SK-N-SH (cell line): Measurements from ENCODE around the gene GYS1. TPM values are rescaled to one million over a fixed set of nuclear protein-coding genes. Genes with fewer than 3 reads are reported as not detected.

Experiments used
- CTCF ChIA-PET: fragments of 300-600, 350-600 bp; formaldehyde crosslinking; extraction: SDS; loops from one replicate; lab custom pipeline; 2021; lab: Yijun Ruan, JAX
- POLR2A ChIA-PET: fragments of 350-600 bp; sonication (Branson Sonifier 250); formaldehyde crosslinking; extraction: SDS; loops from one replicate; lab custom pipeline; 2020; ENCODE audit warnings: antibody characterized with exemption, inconsistent platforms; lab: Yijun Ruan, JAX
- DNase-seq: peaks from one replicate; pipeline ENCODE4 v3.0.0; 2012
- H2AFZ ChIP-seq: fragments of 200-600 bp; sonication (generic); 2 replicates; pipeline ENCODE4 v1.8.1; 2016; ENCODE audit warnings: antibody characterized with exemption, mild to moderate bottlenecking, low read depth
- H3F3A ChIP-seq: fragments of 200-600 bp; sonication (generic); replicated peaks from 2 replicates; pipeline ENCODE3; 2016; ENCODE audit warnings: antibody characterized with exemption, mild to moderate bottlenecking; ENCODE audit not compliant: insufficient read depth
- H3K27ac ChIP-seq, 2 experiments: fragments of 200-500 bp in 1 of 2; fragments of 200-600 bp in 1 of 2; sonication (Bioruptor generic) in 1 of 2; sonication (generic), shearing (Covaris generic) in 1 of 2; 2 replicates each; pipeline versions ENCODE4 v1.5.1 to v1.6.1; 2014 to 2016; ENCODE audit warnings: low read depth in 2 of 2, inconsistent platforms in 1 of 2, low read length in 1 of 2, mild to moderate bottlenecking in 1 of 2, mixed read lengths in 1 of 2
- H3K27me3 ChIP-seq: fragments of 200-600 bp; sonication (generic), shearing (Covaris generic); 2 replicates; pipeline ENCODE4 v1.6.1; 2016; ENCODE audit warnings: mixed run types; ENCODE audit not compliant: insufficient read depth
- H3K36me3 ChIP-seq, 2 experiments: fragments of 200-500 bp in 1 of 2; fragments of 200-600 bp in 1 of 2; sonication (Bioruptor generic) in 1 of 2; sonication (generic) in 1 of 2; replicated peaks in 1 of 2; 2 replicates each; pipeline versions ENCODE3 to v1.5.1; 2014 to 2016; ENCODE audit warnings: low read length in 1 of 2, mild to moderate bottlenecking in 1 of 2; ENCODE audit not compliant: insufficient read depth in 2 of 2, control insufficient read depth in 1 of 2
- H3K4me1 ChIP-seq, 2 experiments: fragments of 200-500 bp in 1 of 2; fragments of 200-600 bp in 1 of 2; sonication (Bioruptor generic) in 1 of 2; sonication (generic), shearing (Covaris generic) in 1 of 2; 2 replicates each; pipeline versions ENCODE4 v1.5.1 to v1.6.1; 2014 to 2016; ENCODE audit warnings: low read depth in 1 of 2, low read length in 1 of 2, mixed run types in 1 of 2; ENCODE audit not compliant: insufficient read depth in 2 of 2, control insufficient read depth in 1 of 2
- H3K4me2 ChIP-seq: fragments of 200-600 bp; sonication (generic), shearing (Covaris generic); 2 replicates; pipeline ENCODE4 v1.6.1; 2017; ENCODE audit warnings: mixed run types
- H3K4me3 ChIP-seq, 2 experiments: fragments of 200-500 bp in 1 of 2; fragments of 200-600 bp in 1 of 2; sonication (Bioruptor generic) in 1 of 2; sonication (generic), shearing (Covaris generic) in 1 of 2; 2 replicates each; pipeline versions ENCODE4 v1.5.1 to v1.8.1; 2014 to 2016; ENCODE audit warnings: low read depth in 2 of 2, inconsistent platforms in 1 of 2, low read length in 1 of 2, mild to moderate bottlenecking in 1 of 2, mixed read lengths in 1 of 2, moderate library complexity in 1 of 2
- H3K79me2 ChIP-seq: fragments of 200-600 bp; sonication (generic); 2 replicates; pipeline ENCODE4 v1.8.1; 2017; ENCODE audit warnings: mild to moderate bottlenecking; ENCODE audit not compliant: insufficient read depth
- H3K9ac ChIP-seq: fragments of 200-600 bp; sonication (generic); 2 replicates; pipeline ENCODE4 v1.6.1; 2017; ENCODE audit warnings: mixed run types
- H3K9me2 ChIP-seq: fragments of 200-600 bp; sonication (generic); 2 replicates; pipeline ENCODE4 v1.6.1; 2017; ENCODE audit warnings: mixed run types
- H3K9me3 ChIP-seq: fragments of 200-600 bp; sonication (generic); 2 replicates; pipeline ENCODE4 v1.6.1; 2017; ENCODE audit warnings: mixed run types, mild to moderate bottlenecking, moderate library complexity
- H4K20me1 ChIP-seq: fragments of 200-600 bp; sonication (generic); 2 replicates; pipeline ENCODE4 v1.6.1; 2017; ENCODE audit warnings: mild to moderate bottlenecking, mixed run types; ENCODE audit not compliant: insufficient read depth
- CHD2 ChIP-seq: fragments of 150-350 bp; IDR thresholded peaks from 2 replicates; pipeline ENCODE4 v1.6.1; 2018; ENCODE audit warnings: low read length; ENCODE audit not compliant: partially characterized antibody
- CTCF ChIP-seq: fragments of 200-600 bp; sonication (generic); IDR thresholded peaks from 2 replicates; pipeline ENCODE4 v1.6.1; 2017; ENCODE audit warnings: antibody characterized with exemption, mild to moderate bottlenecking, moderate library complexity
- EP300 ChIP-seq, 2 experiments: IDR thresholded peaks; 2 replicates each; pipeline versions ENCODE4 v1.4.0 to v1.6.1; 2012; ENCODE audit warnings: borderline replicate concordance in 1 of 2, low read depth in 1 of 2, low read length in 1 of 2
- EZH2phosphoT487 ChIP-seq: fragments of 200-600 bp; sonication (generic); IDR thresholded peaks from 2 replicates; pipeline ENCODE4 v1.6.1; 2017; ENCODE audit warnings: low read depth, mixed run types, mild to moderate bottlenecking, antibody characterized with exemption, moderate library complexity, borderline replicate concordance
- FOSL2 ChIP-seq: IDR thresholded peaks from 2 replicates; pipeline ENCODE4 v1.4.0; 2012; ENCODE audit warnings: low read depth, mild to moderate bottlenecking, moderate library complexity, borderline replicate concordance
- FOXJ3 ChIP-seq: sonication (generic); formaldehyde crosslinking; IDR thresholded peaks from 2 replicates; pipeline ENCODE4 v1.5.1; 2020; ENCODE audit warnings: mild to moderate bottlenecking, missing genetic modification reagents
- FOXM1 ChIP-seq: IDR thresholded peaks from 2 replicates; pipeline ENCODE4 v1.4.0; 2012; ENCODE audit warnings: low read depth, mild to moderate bottlenecking
- GABPA ChIP-seq: IDR thresholded peaks from 2 replicates; pipeline ENCODE4 v1.4.0; 2012; ENCODE audit warnings: low read depth, mild to moderate bottlenecking
- GATA2 ChIP-seq: sonication (generic); formaldehyde crosslinking; IDR thresholded peaks from 2 replicates; pipeline ENCODE4 v1.5.0; 2020; ENCODE audit warnings: mild to moderate bottlenecking, missing genetic modification reagents
- MEF2A ChIP-seq: IDR thresholded peaks from 2 replicates; pipeline ENCODE4 v1.4.0; 2012; ENCODE audit warnings: low read depth, borderline replicate concordance
- MXI1 ChIP-seq: IDR thresholded peaks from 2 replicates; pipeline ENCODE4 v1.6.1; 2012; ENCODE audit warnings: mild to moderate bottlenecking, low read depth, low read length, improper control_type of control experiment
- NRF1 ChIP-seq: IDR thresholded peaks from 2 replicates; pipeline ENCODE4 v1.6.1; 2012; ENCODE audit warnings: low read depth, mild to moderate bottlenecking, low read length
- POLR2AphosphoS5 ChIP-seq: IDR thresholded peaks from 2 replicates; pipeline ENCODE4 v1.6.1; 2012; ENCODE audit warnings: low read depth, low read length
- RCOR1 ChIP-seq: fragments of 150-350 bp; IDR thresholded peaks from 2 replicates; pipeline ENCODE4 v1.6.1; 2017; ENCODE audit warnings: antibody characterized with exemption, low read length
- SIN3A ChIP-seq: IDR thresholded peaks from 2 replicates; pipeline ENCODE4 v1.6.1; 2012; ENCODE audit warnings: low read depth, mild to moderate bottlenecking, low read length, moderate library complexity, borderline replicate concordance
- SMC3 ChIP-seq: IDR thresholded peaks from 2 replicates; pipeline ENCODE4 v1.6.1; 2012; ENCODE audit warnings: low read depth, low read length, improper control_type of control experiment
- WGBS: methylation state at CpG from one replicate; pipeline ENCODE4 v1.1.6; 2017; ENCODE audit warnings: low lambda C conversion rate; 5-methylcytosine and 5-hydroxymethylcytosine counted together
- polyA plus RNA-seq, 3 experiments: library from polyadenylated mRNA; depleted of rRNA; stranded (reverse); fragments of >200 nt; gene quantifications; 2 replicates each; pipeline ENCODE4 v1.2.3, GENCODE V29; 2012
- TF ChIP-seq, protein P1 (sequence below): fragments of 150-350 bp; IDR thresholded peaks from 2 replicates; pipeline ENCODE4 v1.6.1; 2016; ENCODE audit warnings: mild to moderate bottlenecking, low read depth, low read length
- TF ChIP-seq, protein P2 (sequence below): fragments of 150-350 bp; IDR thresholded peaks from 2 replicates; pipeline ENCODE4 v1.6.1; 2017; ENCODE audit warnings: antibody characterized with exemption, low read length, low read depth, borderline replicate concordance
- TF ChIP-seq, protein P3 (sequence below): IDR thresholded peaks from 2 replicates; pipeline ENCODE4; 2012
- TF ChIP-seq, protein P4 (sequence below): IDR thresholded peaks from 2 replicates; pipeline ENCODE4 v1.4.0; 2012; ENCODE audit warnings: low read depth, borderline replicate concordance
- TF ChIP-seq, protein P5 (sequence below): IDR thresholded peaks from 2 replicates; pipeline ENCODE4 v1.4.0; 2012; ENCODE audit warnings: low read depth

Gene GYS1
- polyA plus RNA-seq, 1 of the 3 experiments (the other 2 are of a cell fraction) = 25.3 TPM

DNA sequence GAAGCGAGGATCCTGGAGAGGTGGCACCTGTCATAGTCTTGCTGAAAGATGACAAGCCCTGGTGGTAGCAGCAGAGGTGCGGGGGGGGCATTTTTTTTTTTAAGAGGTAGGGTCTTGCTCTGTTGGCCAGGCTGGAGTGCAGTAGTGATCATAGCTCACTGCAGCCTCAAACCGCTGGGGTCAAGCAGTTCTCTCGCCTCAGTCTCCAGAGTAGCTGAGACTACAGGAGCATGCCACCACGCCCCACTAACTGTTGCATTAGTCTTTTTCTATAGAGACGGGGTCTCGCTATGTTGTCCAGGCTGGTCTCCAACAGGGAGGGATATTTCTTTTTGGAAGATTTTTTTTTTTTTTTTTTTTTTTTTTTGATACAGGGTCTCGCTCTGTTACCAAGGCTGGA, 35.1 kb downstream of the GYS1 start (continued):
- no peak for TF ChIP-seq GATA2 (CRISPR knock-in tag)

- H3K9me2 ChIP-seq = no peaks in the 10 kb centered on the region
- no peaks in the 10 kb centered on the region for H3K27me3 ChIP-seq
- peak overlapping the region; percentile 97 for H3K9ac ChIP-seq
- peaks cover 41% of the 10 kb centered on the region for H3K79me2 ChIP-seq
- no peak overlapping the region for H2AFZ ChIP-seq
- peaks cover 8 to 10% of the 10 kb centered on the region in 2 experiments; a peak in 2 of 4 replicates for H3K4me1 ChIP-seq
- H3K27ac ChIP-seq = peak overlapping the region; percentile 83 to 86
- ChIA-PET POLR2A (no interaction called here), CTCF (interaction anchor here (1.1 to 2.6 kb wide), 4 partner anchors 15 to 281 kb away, joined by 3 to 7 read pairs (median 4); no protein-coding TSS in a partner anchor)
- H3K9me3 ChIP-seq = no peaks in the 10 kb centered on the region
- no peaks in the 10 kb centered on the region for H4K20me1 ChIP-seq
- 40% methylated on average over 14 of the region's 16 CpGs for WGBS
- no peak for DNase-seq
- H3K4me3 ChIP-seq = peak overlapping the region; percentile 76 to 80
- TF ChIP-seq SMC3 = no peak
- TF ChIP-seq, protein P1, sequence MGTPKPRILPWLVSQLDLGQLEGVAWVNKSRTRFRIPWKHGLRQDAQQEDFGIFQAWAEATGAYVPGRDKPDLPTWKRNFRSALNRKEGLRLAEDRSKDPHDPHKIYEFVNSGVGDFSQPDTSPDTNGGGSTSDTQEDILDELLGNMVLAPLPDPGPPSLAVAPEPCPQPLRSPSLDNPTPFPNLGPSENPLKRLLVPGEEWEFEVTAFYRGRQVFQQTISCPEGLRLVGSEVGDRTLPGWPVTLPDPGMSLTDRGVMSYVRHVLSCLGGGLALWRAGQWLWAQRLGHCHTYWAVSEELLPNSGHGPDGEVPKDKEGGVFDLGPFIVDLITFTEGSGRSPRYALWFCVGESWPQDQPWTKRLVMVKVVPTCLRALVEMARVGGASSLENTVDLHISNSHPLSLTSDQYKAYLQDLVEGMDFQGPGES = no peak
- TF ChIP-seq FOSL2 = no peak
- no peak for TF ChIP-seq GABPA
- TF ChIP-seq EZH2phosphoT487 = no peak
- TF ChIP-seq EP300 (IDR thresholded peaks at IDR 0.05; ENCODE audit: borderline replicate concordance in 1 of 2, low read depth in 1 of 2, low read length in 1 of 2) = no peak
- TF ChIP-seq MXI1 = no peak
- TF ChIP-seq, protein P2, sequence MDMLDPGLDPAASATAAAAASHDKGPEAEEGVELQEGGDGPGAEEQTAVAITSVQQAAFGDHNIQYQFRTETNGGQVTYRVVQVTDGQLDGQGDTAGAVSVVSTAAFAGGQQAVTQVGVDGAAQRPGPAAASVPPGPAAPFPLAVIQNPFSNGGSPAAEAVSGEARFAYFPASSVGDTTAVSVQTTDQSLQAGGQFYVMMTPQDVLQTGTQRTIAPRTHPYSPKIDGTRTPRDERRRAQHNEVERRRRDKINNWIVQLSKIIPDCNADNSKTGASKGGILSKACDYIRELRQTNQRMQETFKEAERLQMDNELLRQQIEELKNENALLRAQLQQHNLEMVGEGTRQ = no peak
- TF ChIP-seq, protein P3, sequence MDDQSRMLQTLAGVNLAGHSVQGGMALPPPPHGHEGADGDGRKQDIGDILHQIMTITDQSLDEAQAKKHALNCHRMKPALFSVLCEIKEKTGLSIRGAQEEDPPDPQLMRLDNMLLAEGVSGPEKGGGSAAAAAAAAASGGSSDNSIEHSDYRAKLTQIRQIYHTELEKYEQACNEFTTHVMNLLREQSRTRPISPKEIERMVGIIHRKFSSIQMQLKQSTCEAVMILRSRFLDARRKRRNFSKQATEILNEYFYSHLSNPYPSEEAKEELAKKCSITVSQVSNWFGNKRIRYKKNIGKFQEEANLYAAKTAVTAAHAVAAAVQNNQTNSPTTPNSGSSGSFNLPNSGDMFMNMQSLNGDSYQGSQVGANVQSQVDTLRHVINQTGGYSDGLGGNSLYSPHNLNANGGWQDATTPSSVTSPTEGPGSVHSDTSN = no peak
- TF ChIP-seq, protein P4, sequence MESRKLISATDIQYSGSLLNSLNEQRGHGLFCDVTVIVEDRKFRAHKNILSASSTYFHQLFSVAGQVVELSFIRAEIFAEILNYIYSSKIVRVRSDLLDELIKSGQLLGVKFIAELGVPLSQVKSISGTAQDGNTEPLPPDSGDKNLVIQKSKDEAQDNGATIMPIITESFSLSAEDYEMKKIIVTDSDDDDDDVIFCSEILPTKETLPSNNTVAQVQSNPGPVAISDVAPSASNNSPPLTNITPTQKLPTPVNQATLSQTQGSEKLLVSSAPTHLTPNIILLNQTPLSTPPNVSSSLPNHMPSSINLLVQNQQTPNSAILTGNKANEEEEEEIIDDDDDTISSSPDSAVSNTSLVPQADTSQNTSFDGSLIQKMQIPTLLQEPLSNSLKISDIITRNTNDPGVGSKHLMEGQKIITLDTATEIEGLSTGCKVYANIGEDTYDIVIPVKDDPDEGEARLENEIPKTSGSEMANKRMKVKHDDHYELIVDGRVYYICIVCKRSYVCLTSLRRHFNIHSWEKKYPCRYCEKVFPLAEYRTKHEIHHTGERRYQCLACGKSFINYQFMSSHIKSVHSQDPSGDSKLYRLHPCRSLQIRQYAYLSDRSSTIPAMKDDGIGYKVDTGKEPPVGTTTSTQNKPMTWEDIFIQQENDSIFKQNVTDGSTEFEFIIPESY = no peak
- no peak for TF ChIP-seq MEF2A
- TF ChIP-seq RCOR1 = no peak
- TF ChIP-seq CHD2 = no peak
- TF ChIP-seq POLR2AphosphoS5 = no peak
- no peak for TF ChIP-seq FOXM1
- TF ChIP-seq SIN3A = no peak
- no peak for TF ChIP-seq FOXJ3 (CRISPR knock-in tag)
- no peak for TF ChIP-seq NRF1
- TF ChIP-seq CTCF = no peak
- TF ChIP-seq, protein P5, sequence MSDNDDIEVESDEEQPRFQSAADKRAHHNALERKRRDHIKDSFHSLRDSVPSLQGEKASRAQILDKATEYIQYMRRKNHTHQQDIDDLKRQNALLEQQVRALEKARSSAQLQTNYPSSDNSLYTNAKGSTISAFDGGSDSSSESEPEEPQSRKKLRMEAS = no peak
- H3K36me3 ChIP-seq = peaks cover 8 to 31% of the 10 kb centered on the region in 2 experiments
- H3F3A ChIP-seq = peaks cover 12% of the 10 kb centered on the region
- H3K4me2 ChIP-seq = peak overlapping the region; percentile 92
Measured at GRCh38 chr19:48955308-48955958, 37.7 kb downstream of the GYS1 start.
